Hematopoietic multipotent progenitor cell treated with erythropoietin and hydrocortisone succinate and interleukin-3 and kit ligand, for 8 days (in vitro differentiated cells): ENCODE measurements around the gene KIAA1671.
A peak's percentile ranks its signal among the peaks of the same experiment; 100 is the strongest.
"Not testable (repeated sequence)": the region's sequence is repeated elsewhere in the genome, so short reads cannot be mapped to it uniquely, and the experiment has no call there.

Source experiments
- DNase-seq: peaks from one replicate; pipeline ENCODE4 v3.0.0-alpha.2; 2015

Gene KIAA1671

DNA sequence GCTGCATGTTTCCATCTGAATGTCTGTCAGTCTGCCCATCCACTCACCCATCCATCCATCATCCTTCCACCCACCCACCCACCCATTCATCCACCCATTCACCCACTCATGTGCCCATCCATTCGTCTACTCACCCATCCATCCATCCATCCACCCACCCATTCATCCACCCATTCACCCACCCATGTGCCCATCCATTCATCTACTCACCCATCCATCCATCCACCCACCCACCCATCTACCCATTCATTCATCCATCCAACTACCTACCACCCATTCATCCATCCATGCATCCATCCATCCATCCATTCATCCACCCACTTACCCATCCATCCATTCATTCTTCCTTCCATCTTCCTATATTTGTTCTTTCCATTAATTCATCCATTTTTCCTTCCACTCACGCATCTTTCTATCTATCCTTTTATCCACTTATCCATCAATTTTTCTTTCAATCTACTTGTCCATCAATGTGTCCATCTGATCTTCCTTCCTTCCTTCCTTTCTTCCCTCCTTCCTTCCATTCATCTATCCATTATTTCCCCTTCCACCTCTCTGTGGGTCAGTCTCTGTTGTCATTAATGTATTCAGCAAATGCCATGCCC is 255.1 kb downstream of the KIAA1671 start:
- DNase-seq = no peak

DNA sequence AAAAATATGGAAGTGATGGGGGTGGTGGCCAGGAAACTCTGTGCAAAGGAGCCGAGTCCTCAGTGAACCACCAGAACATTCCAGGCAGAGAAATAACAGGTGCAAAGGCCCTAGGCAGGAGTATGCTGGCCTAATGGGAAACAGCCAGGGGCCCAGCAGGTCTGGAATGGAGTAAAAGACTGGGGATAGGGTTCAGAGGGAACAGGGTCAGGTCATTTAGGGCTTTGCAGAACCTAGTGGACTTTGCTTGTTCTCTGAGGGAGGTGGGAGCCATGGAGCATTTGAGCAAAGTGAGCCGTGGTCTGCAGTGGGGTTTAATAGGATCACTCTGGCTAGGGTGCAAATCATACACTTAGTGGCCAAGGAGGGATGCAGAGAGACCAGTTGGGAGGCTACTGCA is 255.8 kb downstream of the KIAA1671 start:
- no peak for DNase-seq

DNA sequence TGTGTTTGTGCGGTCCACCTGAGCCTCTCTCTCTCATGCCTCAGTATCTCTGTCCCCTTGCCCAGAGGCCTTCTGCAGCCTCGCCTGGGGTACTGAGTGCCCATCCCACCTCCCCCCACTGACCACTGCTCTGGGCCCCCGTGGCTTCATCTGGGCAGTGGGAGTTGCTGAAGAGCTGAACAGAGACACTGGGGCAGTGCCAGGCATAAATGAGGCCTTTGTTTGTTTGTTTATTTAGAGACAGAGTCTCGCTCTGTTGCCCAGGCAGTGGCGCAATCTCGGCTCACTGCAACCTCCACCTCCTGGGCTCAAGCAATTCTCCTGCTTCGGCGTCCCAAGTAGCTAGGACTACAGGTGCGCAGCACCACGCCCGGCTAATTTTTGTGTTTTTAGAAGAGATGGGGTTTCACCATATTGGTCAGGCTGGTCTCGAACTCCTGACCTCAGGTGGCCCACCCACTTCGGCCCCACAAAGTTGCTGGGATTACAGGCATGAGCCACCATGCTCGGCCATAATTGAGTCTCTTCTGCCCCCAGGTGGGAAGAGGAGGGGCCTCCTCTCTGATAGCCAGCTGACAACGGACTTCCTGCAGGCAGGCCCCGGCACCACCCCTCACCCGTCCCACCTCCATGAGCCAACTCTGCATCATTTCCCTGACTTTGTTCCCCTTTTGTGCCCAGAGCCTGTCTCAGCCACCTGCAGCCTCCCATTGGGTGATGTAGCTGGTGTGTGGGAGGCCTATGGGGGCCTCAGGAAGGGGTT is 256.4 kb downstream of the KIAA1671 start:
- no peak for DNase-seq

DNA sequence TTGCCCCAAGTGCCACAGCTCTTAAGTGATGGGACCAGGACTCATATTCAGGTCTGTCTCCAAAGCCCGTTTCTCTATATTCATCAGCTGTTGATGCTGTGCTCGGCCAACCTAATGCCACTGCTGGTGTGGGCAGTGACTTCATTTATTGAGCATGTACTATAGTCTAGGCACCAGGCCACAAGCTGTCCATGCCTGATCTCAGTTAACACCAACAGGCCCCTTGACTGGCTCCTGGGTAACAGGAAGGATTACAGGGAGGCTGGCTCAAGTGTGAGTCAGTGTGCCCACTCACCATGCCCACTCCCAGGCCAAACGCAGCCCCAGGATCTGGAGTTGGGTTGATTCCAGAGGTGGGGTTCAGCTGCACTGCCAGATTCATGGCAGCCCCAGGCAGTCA is 258.3 kb downstream of the KIAA1671 start:
- no peak for DNase-seq

DNA sequence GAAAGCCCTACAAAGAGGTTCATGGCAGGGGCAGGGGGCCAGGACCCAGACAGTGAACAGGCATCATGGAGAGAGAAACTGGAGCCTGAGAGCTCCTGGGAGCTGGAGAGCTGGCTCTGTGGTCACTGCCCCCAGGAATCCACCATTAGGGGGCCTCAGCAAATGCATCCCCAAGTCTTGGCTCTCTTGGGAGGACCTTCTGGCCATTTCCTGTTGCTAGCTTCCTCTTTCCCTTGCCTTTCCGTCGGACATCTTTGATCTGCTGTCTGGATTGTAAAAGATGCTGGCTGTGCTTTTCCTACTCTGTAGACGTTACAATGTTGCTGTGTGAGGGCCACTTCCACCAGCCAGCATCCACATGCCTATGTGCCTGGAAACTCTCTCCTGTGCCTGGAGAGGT is 259.8 kb downstream of the KIAA1671 start:
- DNase-seq = no peak

GRCh38 chr22:25213221-25213620 is 260.7 kb downstream of the KIAA1671 start:
- no peak for DNase-seq

- no peak for DNase-seq
Measured at GRCh38 chr22:25216230-25216629, 263.7 kb downstream of the KIAA1671 start.

DNA sequence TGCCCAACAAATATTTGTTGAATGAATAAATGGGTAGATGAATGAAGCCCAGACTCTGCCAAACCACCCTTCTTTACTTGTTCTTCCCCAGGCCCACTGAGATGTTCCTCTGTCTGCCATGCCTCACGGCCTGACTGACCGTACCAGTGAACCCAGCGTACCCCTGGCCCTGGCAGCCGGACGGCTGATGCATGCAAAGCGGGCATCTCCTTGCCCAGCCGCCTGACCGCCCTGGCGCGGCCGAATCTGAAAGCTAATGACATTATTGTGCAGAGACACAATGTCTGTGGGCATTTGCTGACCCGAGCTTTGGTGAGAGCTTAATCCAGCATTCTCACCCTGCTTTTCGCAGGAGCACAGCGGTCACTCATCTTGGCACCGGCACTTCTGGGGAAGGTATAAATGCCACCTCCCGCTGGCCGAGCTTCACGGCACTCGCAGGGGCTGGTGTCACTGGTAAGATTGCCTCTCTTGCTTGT is 266.7 kb downstream of the KIAA1671 start, which contains the start of gene CRYBB2:
Gene CRYBB2 (plus strand): TSS at position 429 of the 479 bp plus-strand sequence. CDS start 1,791 bp downstream, outside the sequence.
- DNase-seq = no peak

DNA sequence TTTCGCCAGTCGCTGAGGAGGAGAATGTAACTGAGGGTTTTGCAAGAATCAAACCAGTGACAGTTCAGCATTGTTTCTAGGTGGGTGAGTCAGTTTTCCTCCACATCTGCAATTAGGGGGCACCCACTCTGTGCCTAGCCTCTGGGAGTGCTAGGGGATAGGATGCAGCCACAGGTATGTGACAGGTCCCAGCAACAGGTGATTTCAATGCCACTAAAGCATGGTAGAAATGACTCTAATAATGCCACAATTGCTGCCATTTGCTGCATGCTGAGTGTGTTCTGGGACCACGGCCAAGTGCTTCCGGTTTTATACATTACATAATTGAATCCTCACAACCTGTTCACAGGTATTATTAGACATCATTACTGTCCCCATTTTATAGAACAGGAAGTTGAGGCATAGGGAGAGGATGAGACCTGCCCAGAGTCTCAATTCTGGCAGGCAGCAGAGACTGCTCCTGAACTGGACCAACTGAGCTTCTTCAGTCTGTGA is 267.5 kb downstream of the KIAA1671 start:
- DNase-seq = no peak

DNA sequence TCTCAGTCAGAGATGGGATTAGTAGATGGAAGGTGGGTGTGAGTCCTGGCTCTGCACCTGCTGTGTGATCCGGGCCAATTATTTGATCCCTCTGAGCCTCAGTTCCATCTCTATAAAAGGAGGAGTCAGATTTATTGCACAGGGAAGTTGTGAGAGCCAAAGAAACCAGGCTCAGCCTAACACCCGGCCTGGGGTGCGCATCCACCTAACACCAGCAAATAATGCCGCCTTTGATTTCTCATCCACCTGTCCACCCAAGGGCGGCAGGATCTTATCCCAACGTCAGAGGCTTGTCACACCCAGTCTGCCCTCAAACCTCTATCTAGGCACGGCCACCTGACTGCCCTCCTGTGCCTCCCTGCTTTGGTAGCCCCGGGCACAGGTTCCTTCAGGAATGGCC is 269.3 kb downstream of the KIAA1671 start:
- DNase-seq = no peak

DNA sequence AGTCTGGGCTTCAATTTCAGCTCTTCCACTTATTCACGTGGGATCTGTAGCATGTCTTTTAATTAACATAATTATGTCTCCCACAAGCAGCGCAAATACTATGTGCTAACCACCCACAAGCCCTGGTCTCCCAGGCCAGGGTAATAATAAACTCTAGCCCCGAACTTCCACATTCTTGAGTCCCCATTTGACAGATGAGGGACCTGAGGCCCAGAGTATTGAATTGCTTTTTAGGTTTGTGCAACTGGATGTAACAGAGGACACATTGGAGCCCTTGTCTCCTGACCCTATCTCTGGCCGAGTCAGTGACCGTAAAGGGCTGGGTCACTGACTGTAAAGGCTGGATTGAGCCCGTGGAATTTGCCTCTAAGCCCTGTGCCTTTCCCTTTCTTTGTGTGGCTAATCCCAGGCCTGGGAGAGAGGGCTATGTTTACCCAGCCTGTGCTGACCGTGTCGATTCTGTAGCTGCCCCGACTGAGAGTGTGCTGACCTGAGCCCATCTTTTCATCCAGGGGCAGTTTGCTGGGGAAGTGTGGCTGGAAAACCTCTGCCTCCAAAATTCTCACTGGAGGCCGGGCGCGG is 270.8 kb downstream of the KIAA1671 start:
- no peak for DNase-seq

DNA sequence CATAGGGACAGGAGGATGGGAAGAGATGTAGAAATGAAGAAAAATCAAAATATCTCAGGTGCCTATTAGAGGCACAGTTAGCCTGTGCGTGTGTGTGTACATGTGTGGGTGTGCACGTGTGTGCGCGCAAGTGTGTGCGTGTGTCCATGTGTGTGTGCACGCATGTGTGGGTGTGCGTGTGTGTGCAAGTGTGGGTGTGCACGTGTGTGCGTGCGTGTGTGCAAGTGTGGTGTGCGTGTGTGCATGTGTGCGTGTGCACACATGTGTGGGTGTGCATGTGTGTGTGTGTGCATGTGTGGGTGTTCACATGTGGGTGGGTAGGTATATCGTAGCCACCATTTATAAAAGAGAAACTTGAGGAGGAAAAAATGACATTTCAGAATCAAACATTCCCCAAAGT is 276.3 kb downstream of the KIAA1671 start:
- no peak for DNase-seq

DNA sequence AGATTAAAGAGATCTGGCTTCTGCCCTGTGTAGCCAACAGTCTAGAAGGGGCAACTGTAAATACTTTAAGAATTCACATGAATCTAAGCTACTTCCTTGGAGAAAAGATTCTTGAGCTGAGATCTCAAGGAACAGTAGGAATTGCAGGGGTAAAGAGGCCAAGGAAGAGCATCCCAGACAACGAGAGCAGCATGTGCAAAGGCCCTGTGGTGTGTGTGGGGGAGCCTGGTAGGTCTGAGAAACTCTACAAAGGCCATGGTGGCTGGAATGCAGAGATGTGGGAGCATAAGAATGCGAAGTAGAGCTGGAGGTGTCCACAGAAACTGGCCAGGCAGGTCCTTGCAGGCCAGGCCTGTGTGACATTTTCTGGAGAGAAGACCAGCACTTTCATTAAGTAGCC is 278.2 kb downstream of the KIAA1671 start:
- DNase-seq = not testable (repeated sequence)

- DNase-seq = no peak
Measured at GRCh38 chr22:25232301-25232700, 279.8 kb downstream of the KIAA1671 start.

GRCh38 chr22:25233706-25234105 is 281.2 kb downstream of the KIAA1671 start:
- not testable (repeated sequence) for DNase-seq

DNA sequence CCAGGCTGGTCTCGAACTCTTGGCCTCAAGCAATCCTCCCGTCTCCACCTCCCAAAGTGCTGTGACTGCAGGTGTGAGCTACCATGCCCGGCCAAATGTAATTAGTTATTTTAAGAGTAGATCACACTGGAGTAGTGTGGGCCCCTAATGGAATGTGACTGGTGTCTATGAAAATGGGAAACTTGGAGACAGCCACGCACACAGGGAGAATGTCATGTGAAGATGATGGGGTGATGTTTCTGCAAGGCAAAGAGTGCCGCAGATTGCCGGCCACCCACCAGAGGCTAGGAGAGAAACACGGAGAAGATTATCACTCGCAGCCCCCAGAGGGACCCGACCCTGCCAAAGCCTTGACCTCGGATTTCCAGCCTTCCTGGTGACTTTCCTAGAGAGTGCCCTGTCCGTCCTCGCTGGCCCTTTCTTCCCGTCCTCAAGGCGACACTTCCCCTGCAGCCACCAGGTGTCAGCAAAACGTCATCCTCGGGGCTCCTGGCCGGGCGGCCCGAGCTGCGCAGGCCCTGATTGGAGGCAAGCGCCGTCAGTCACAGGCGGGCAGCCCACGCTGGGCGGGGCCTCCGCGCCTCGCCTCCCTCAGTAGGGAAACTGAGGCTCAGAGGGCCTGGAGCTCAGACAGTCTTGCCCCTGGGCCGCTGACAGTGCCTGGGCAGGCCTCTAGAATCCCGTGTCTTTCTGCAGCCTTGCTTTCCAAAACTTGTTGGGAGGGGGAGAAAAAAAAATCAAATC is 283.2 kb downstream of the KIAA1671 start:
- DNase-seq = peak; percentile 78

GRCh38 chr22:25236417-25236816 is 283.9 kb downstream of the KIAA1671 start:
- DNase-seq = no peak

- no peak for DNase-seq
Measured at GRCh38 chr22:25237503-25237902, 285.0 kb downstream of the KIAA1671 start.

GRCh38 chr22:25238058-25238457 is 285.5 kb downstream of the KIAA1671 start:
- DNase-seq = not testable (repeated sequence)
